Medulla oblongata (tissue), 1 donor: ENCODE results near the gene ANKRD62.

Experiments
- DNase-seq: peaks from one replicate; pipeline ENCODE4 v3.0.0-alpha.2; 2015; ENCODE audit errors: extremely low spot score

Gene ANKRD62

DNA sequence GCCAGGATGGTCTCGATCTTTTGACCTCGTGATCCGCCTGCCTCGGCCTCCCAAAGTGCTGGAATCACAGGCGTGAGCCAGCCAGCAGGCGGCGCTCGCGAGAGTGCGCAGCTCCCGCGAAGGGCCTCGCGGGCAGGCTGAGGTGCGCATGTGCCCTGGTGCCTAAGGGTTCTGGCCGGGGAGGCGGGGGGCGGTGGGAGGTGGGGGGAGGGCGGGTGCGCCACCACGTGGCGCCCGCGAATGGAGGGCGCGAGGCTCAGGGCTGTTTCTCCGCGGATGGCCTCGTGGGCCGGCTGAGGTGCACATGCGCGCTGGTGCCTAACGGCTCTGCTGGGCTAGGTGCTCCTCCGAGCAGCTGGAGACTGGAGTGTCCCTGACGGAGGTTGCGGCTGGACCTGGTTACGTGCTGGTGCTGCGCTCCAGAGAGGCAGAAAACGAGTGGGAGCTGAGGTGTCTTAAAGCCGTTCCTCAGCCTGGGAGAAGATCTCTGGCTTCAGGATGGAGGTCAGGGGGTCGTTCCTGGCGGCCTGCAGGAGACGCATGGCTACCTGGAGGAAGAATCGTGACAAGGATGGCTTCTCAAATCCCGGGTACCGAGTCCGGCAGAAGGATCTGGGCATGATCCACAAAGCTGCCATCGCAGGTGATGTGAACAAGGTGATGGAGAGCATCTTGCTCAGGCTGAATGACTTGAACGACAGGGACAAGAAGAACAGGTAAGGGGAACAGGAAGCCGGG is at the start of gene ANKRD62:
TSS of gene ANKRD62 (plus strand) at position 324 of the 738 bp plus-strand sequence. CDS start at position 499, 175 bp downstream.
- no peak for DNase-seq

GRCh38 chr18:12044591-12044990 is 49.1 kb upstream of the ANKRD62 start:
- DNase-seq = no peak

GRCh38 chr18:12046046-12046750 is 47.4 kb upstream of the ANKRD62 start:
- DNase-seq = no peak

GRCh38 chr18:12046751-12047335 is 46.8 kb upstream of the ANKRD62 start:
- no peak for DNase-seq

DNA sequence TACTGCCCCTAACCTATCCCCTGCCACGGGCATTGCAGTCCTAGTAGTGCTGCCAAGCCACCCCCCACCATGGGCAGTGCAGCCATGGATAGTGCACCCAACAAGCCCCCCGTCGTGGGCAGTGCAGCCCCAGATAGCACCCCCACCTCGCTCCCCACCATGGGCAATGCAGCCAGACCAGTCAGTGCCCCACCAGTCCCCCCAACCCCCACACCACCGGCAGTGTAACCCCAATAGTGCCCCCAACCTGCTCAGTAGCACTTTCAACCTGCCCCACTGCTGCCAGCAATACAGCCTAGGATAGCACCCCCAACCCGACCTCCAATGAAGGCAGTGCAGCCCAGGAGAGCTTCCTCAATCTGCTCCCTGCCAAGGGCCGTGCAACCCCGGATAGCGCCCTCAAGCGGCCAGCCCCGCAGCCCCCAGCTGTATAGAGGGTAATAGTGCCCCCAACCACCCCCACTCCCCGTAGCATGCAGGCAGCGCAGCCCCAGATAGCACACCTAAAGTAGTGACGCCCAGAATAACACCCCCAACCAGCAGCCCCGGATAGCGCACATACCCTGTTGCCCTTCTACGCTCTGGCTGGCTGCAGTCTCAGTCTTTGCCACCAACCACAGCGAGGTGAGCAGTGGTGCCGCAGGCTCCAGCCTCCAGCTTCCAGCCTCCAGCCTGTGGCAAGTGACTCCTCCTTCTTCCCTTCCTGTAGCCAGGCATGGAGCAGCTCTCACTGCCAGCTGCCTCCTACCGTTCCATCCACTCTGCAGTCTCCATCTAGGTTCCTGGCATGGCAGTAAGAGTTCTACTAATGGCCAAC is 45.4 kb upstream of the ANKRD62 start:
- DNase-seq = no peak

- DNase-seq = no peak
Observed at GRCh38 chr18:12048827-12049175, 44.8 kb upstream of the ANKRD62 start.

GRCh38 chr18:12049978-12050811 is 43.4 kb upstream of the ANKRD62 start:
- DNase-seq = peak; percentile 60

DNA sequence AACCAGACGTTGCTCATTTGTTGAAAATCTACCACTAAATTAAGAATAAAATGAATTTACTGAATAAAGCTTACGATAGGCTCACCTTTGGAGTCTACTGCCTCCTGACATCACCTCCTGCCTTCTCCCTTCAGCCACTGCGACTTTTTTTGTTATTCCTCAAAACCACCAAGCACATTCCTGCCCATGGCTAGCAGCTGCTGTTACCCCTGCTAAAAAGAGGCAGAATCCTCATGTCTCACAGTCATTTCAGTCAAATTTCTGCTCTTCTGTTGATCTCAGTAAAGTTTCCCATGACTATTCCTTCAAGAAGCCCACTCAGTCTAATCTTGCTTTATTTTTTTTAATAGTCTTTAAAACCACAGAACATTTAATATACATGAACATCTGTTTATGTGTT is 40.8 kb upstream of the ANKRD62 start:
- DNase-seq = no peak

- DNase-seq = no peak
Observed at GRCh38 chr18:12053289-12053688, 40.4 kb upstream of the ANKRD62 start.

DNA sequence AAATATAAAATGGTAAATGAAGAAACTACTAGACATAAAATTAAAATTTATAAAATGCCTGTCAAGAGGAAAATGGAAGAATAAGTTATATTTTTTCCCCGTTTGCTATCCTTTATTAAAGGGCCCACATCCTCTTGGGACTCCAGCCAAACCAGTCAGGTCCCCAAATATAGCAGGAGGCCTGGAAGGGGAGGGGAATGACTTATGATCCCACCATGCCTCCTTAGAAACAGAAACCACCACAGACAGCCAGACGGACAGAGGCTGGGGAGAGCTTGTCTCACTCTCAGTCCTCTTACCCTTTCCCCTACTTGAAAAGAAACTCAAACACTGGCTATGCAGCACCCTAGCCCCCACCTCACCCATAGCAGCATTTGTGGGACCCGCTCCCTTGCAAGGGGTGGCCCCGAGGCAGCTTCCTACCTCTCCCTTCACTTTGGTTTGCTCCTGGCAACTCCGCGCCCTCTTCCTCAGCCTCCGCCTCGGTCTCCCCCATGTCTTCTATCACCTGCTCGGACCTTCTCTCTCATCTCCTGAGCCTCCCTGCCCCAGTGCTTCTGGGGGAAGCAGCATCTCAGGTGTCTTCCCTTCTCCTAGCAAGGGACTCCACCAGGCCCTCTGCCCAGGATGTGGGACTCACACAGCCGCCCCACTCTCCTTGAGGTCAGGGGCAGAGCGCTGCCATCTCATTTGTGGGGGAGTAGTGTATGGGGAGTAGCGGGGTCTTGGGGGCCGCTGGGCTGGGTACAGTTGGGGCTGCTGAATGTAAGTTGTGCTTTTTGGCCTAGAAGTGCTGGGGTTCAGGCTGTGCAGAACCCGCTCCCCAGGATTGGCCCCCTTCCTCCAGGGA is 37.4 kb upstream of the ANKRD62 start:
- no peak for DNase-seq

DNA sequence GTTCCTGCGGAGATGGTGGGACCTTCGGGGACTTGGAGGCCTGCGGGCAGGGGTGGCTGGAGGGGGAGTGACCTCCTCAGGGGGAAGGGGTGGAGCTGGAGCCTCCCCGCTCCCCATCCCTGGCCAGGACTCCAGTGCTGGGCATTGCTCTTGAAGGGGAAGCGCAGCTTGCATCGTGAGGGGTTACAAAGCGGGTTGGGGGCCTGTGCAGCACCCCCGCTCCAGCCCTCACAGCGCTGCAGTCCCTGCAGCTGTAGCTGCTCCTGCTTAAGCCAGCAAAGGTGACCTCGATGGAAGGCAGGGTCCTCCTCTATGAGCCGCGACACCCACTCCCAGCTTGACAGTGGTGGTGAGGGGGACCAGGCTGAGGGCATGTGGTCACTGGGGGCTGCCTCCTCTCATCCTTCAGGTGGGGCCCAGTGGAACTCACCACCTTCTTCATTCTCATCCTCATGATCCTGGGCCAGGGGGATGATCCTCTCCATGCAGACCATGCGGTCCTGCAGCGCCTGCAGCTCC is 36.7 kb upstream of the ANKRD62 start:
- DNase-seq = no peak

- no peak for DNase-seq
Observed at GRCh38 chr18:12057419-12058039, 36.1 kb upstream of the ANKRD62 start.

- no peak for DNase-seq
Observed at GRCh38 chr18:12059334-12060181, 34.1 kb upstream of the ANKRD62 start.

DNA sequence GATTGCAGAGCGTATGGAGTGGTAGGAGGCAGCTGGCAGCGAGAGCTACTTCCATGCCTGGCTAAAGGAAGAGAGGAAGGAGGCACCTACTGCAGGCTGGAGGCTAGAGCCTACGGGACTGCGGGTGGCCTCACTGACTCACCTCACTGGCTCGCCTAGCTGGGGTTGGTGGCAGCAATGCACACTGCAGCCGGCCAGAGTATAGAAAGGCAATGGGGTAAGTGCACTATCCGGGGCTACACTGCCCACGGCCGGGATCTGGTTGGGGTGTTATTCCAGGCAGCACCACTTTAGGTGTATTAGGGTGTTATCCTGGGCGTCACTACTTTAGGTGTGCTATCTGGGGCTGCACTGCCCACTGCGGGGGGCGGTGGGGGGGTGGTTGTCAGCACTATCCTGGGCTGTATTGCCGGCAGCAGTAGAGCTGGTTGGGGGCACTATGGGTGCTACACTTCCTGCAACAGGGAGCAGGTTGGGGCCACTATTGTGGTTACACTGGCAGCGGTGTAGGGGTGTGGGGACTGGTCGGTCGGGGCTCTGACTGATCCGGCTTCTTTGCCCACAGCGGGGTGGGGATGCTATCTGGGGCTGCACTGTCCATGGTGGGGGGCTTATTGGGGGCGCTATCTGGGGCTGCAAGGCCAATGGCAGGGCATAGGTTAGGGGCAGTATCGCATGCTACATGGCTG is 33.3 kb upstream of the ANKRD62 start:
- no peak for DNase-seq

GRCh38 chr18:12061685-12062084 is 32.0 kb upstream of the ANKRD62 start:
- no peak for DNase-seq

- DNase-seq = no peak
Observed at GRCh38 chr18:12062974-12063373, 30.7 kb upstream of the ANKRD62 start.

- DNase-seq = no peak
Observed at GRCh38 chr18:12064086-12064763, 29.4 kb upstream of the ANKRD62 start.
